Superior temporal gyrus (tissue), 1 donor: ENCODE measurements around the gene CEBPA.

Source experiments
- DNase-seq: peaks from one replicate; pipeline ENCODE4 v3.0.0-alpha.2; 2016; ENCODE audit errors: extremely low spot score

CEBPA gene

DNA sequence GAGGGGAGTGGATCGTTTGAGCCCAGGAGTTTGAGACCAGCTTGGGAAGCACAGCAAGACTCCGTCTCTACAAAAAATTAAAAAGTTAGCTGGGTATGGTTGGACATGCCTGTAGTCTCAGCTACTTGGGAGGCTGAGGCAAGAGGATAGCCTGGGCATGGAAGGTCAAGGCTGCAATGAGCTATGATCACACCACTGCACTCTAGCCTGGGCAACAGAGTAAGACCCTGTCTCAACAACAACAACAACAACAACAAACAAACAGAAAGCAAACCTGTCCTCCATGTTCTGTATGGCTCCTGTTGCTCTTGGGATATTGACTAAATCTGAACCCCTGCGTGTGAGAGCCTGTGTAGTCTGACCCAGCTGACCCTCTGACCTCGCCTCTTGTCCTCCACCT, 14.9 kb downstream of the CEBPA start:
- DNase-seq: no peak

GRCh38 chr19:33286899-33287298, 15.4 kb downstream of the CEBPA start:
- no peak for DNase-seq

GRCh38 chr19:33285441-33285927, 16.9 kb downstream of the CEBPA start:
- no peak for DNase-seq

- DNase-seq: no peak
Observed at GRCh38 chr19:33284756-33285155, 17.6 kb downstream of the CEBPA start.

- DNase-seq: no peak
Observed at GRCh38 chr19:33284146-33284643, 18.1 kb downstream of the CEBPA start.

- no peak for DNase-seq
Observed at GRCh38 chr19:33283589-33283988, 18.7 kb downstream of the CEBPA start.

DNA sequence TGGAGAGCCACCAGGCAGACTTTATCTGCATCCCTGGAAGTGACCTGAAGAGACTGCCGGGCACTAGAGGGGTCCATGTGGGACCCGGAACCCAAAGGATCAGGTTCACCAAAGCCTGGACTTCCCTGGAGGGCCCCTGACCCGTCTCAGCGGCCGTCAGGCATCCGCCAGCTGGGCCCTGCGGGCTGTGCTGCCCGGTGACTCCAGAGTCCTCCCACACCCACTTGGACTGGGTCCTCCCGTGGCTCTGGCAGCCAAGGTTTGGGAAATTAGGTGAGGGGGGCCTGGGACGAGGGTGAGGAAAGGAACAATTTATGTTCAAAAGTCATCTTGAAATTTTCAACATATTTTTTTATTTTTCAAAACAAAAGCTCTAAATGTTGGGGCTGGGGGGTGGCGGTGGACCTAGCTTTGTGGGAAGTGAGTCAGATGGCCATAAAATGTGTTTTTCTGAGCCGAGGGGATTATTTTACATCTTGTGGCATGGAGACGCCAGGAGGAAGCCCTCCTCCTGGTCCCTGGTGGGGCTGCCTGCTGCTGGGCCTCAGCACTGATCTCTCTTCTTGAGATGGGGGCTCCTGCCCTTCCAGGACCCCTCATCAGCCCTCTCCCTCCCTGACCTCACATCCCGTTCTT, 20.2 kb downstream of the CEBPA start:
- no peak for DNase-seq

GRCh38 chr19:33281296-33281926, 20.9 kb downstream of the CEBPA start:
- no peak for DNase-seq

DNA sequence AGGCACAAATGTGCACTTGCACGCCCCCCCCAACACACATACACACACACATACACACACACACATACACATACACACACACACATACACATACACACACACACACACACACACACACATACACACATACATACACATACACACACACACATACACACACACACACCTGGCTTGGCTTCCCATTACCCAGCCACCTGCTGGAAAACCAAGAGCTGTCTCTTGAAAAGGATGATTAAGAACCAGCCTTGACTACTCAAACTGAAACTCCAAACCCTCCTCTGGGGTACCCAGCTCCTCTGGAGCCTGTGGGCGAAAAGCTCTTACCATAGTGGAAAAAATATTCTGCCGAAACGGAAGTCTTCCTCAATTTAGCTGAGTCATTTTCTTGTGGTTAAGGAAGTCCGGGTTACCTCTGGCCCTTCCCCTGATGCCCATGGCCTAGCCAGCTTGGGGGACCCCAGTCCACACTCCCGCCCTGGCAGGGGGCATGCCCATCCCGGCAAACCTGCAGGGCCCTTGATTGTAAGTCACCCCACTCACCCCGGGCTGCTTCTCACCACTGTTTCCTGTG, 21.9 kb downstream of the CEBPA start:
- no peak for DNase-seq

- no peak for DNase-seq
Observed at GRCh38 chr19:33279430-33280350, 22.6 kb downstream of the CEBPA start.

- no peak for DNase-seq
Observed at GRCh38 chr19:33278403-33279269, 23.7 kb downstream of the CEBPA start.

- no peak for DNase-seq
Observed at GRCh38 chr19:33278023-33278402, 24.3 kb downstream of the CEBPA start.

DNA sequence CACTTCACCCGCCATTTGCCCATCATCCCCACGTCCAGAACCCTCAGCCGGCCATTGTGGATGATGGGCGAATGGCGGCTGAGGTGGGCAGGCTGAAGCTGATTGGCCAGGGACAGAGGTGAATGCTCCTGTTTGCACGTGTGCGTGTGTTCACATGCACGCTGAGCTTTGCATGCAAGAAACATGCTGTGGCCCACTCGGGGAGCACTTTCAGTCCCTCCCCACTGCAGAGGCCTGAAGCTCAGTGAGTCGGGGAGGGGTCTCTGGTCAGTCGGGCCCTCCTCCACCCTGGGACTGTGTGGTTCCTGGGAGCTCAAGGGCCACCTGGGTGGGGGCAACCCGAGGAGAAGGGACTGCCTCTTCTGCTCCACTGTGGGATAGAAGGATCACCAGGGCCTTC, 24.9 kb downstream of the CEBPA start:
- DNase-seq: no peak

DNA sequence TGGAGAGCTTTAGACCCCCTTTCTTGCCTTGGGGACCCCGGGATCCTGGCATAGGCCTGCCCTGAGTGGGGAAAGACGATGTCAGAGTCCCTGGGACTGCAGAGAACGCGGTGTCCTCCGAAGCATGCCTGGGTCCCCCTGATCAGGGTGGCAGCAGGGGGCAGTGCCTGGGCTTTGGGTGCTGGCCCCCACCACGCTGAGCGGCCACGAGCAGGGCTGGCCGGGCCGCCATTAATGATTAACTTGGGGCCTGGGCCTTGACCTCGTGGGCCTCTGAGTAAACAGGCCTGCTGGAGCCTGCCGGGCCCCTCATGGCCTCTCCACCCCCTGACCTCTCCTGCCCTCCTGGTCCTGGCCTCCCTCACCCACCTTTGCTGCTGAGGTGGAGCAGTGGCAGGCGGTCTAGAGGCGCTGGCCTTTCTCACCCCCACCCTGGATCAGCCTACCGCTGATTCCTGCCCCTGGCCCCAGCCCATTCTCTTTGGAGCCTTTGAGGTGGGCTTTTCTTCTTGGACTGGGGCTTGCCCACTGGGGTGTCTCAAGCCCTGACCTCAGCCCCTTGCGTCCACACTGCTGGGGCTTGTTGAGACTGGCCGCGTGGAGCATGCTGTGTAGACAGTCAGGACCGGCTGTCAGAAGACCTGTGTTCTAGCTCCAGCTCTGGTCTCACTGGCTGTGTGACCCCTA, 26.3 kb downstream of the CEBPA start:
- no peak for DNase-seq

DNA sequence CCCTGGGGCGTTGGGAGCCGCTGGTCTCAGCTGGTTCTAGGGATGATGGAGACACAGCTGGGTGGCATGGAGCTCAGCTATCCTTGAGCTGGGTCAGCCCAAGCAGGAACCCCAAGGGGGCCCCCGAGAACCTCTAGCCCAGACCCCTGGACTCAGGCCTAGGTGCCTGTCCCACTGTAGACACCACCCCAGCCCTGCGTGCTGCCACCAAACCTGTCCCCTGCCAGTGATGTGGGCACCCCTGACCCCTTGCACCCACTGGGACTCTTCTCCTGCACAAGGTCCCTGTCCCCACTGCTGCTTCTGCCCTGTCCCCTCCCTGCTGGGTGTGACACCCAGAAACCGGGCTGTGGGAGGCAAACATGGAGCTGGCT, 26.8 kb downstream of the CEBPA start:
- no peak for DNase-seq

DNA sequence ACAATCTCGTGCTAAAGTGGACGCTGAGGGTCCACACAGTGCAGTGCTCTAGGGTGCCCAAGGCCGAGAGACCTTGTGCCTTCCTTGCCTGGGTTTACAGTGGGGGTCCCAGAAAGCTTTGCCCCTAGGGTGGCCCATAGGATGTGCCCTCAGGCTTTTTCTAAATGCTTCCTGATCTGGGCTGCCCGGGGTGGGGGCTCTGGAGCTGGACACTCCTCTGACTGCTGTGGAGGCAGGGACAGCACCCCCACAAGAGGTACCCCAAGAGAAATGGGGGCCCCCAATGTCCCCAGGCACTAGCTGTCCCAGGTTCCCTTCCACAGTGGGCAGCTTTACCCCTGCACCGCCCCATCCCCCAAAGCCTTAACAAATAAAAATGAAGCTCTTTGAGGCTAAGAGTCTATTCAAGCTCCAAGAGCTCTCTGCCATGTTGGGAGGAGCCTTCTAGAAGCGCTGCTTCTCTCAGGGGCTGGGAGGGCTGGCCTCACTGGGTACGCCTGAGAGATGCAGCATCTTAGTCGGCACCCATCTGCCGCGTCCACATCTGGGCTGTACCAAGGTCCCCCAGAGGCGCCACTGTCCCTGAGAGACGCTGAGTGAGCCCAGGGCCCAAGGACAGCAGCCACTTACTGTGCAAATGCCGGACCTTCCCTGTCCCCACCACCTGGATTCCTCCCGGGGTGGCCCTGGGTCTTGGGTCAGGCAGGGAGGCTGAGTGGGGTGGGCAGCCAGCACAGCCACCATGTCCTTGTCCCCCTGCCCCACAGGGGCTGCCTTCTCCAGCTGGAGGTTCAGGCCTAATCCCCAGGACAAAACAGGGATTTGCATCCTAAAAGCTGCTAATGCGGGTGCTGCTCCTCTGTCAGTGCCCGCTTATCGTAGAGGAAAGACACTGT, 27.4 kb downstream of the CEBPA start:
- DNase-seq: no peak

- no peak for DNase-seq
Observed at GRCh38 chr19:33273881-33274662, 28.3 kb downstream of the CEBPA start.

DNA sequence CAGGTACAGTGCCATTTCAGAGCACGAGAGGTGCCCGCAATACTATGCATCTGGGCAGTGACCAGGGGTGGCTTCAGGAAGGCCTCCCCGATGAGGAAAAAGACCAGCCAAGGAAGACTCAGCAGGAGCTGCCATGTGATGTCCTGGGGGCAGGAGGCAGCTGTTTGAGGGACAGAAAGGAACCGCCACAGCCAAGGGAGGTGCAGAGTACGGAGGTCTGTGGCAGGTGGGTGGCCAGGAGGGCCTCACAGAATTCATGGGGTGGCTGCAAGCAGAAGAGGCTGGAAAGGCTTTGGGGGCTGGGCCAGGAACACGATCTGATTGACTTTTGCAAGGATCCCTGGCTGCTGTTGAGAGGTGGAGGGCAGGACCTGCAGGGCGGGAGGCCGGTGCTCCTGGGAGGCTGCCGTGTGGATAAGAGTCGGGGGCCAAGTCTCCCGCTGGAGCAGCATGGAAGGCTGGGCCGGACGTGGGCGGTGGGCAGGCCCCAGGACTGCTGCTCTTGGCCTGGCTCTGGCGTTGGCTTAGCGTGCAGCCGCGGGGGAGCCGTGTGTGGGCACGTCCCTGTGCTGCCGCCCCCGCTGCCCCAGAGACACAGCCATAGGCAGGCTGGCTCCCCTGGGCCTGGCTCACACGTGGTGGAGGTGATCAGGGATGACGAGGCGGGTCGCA, 29.1 kb downstream of the CEBPA start:
- DNase-seq: no peak
